Measurements from ENCODE around the gene NRXN3.

GRCh38 chr14:78186277-78186676, 16.1 kb downstream of the NRXN3 start:
- no peak for TF ChIP-seq EZH2phosphoT487 (IDR thresholded peaks at IDR 0.05)
- TF ChIP-seq, protein P1, sequence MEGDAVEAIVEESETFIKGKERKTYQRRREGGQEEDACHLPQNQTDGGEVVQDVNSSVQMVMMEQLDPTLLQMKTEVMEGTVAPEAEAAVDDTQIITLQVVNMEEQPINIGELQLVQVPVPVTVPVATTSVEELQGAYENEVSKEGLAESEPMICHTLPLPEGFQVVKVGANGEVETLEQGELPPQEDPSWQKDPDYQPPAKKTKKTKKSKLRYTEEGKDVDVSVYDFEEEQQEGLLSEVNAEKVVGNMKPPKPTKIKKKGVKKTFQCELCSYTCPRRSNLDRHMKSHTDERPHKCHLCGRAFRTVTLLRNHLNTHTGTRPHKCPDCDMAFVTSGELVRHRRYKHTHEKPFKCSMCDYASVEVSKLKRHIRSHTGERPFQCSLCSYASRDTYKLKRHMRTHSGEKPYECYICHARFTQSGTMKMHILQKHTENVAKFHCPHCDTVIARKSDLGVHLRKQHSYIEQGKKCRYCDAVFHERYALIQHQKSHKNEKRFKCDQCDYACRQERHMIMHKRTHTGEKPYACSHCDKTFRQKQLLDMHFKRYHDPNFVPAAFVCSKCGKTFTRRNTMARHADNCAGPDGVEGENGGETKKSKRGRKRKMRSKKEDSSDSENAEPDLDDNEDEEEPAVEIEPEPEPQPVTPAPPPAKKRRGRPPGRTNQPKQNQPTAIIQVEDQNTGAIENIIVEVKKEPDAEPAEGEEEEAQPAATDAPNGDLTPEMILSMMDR (IDR thresholded peaks at IDR 0.05): no peak
- no peak for TF ChIP-seq EZH2 (IDR thresholded peaks at IDR 0.05)
